ENCODE results near the gene CEP57L1. TPM values are rescaled to one million over a fixed set of nuclear protein-coding genes. Genes with fewer than 3 reads are reported as not detected.

CEP57L1 gene
- total RNA-seq, 1 experiment from 2014 or later, result 8.4 TPM

DNA sequence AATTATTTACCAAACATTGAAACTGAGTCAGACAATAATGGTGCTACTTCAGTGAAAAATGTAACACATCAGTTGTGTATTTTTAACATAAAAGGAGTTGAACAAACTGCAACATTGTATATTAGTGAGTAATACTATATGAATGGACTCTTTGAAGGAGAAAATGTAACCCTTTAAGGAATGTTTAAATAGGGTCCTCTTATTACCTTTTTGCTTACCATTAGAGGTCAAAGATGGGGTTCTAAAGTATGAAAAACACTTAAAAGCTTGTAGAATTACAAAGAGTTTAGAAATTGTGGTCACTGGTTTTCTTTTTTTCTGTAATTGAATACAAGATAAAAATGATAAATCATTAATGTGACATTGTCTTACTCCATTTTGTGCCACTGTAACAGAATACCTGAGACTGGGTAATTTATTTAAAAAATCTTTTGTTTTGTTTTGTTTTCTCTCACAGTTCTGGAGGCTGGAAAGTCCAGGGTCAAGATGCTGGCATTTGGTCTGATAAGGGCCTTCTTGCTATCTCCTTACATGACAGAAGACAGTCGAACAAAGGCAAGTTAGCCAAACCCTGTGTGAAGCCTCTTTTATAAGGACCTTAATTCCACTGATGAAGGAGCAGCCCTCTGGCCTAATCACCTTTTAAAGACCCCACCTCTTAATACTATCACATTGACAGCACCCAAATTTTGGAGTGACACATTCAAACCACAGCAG is 43.8 kb upstream of the CEP57L1 start:
- no peak overlapping the region for H3K23ac ChIP-seq (ENCODE audit: insufficient read length, low read depth, low read length)
- H3K9ac ChIP-seq (ENCODE audit: extremely low read depth, insufficient read length, low read length), result no peak overlapping the region
- H3K23me2 ChIP-seq (ENCODE audit: insufficient read length, low read depth, low read length, poor library complexity, severe bottlenecking), result no peaks in the 10 kb centered on the region
- no peak overlapping the region for H3K18ac ChIP-seq (ENCODE audit: insufficient read length, low read depth, low read length)
- no CpG with 5 or more reads among the region's 1 CpG for WGBS (ENCODE audit: extremely low coverage, insufficient read length, low lambda C conversion rate)
- Mint-ChIP-seq H3K4me1 (peaks cover 18 to 26% of the 10 kb centered on the region in 2 experiments), H3K9me3 (peaks cover 11 to 13% of the 10 kb centered on the region in 2 experiments), H3K4me3 (no peak overlapping the region), H3K27me3 (ENCODE audit: low read depth) (no peaks in the 10 kb centered on the region), H3K36me3 (ENCODE audit: insufficient read depth in 1 of 3, low read depth in 3 of 3) (peaks cover 1 to 12% (median 8%) of the 10 kb centered on the region in 3 experiments; a peak in 5 of 7 replicates), H3K27ac (no peak overlapping the region)
- no peaks in the 10 kb centered on the region for H3K79me1 ChIP-seq (ENCODE audit: insufficient read depth, low read depth, low read length, poor library complexity, severe bottlenecking)
- H2BK20ac ChIP-seq (ENCODE audit: low read depth, low read length, poor library complexity, severe bottlenecking), result no peak overlapping the region
- no peak overlapping the region for H2AK5ac ChIP-seq (ENCODE audit: insufficient read length, low read length)
- no peak overlapping the region for H3K56ac ChIP-seq (ENCODE audit: insufficient read length, low read depth, low read length)
- no peak overlapping the region for H2BK5ac ChIP-seq (ENCODE audit: insufficient read length, low read length)
- H3K4me2 ChIP-seq (ENCODE audit: insufficient read depth, insufficient read length, low read length), result no peak overlapping the region
- H2BK15ac ChIP-seq (ENCODE audit: low read depth, low read length), result no peak overlapping the region
- H3K14ac ChIP-seq (ENCODE audit: insufficient read depth, low read length), result no peak overlapping the region
- H3T11ph ChIP-seq (ENCODE audit: low read length), result no peak overlapping the region
- H4K20me1 ChIP-seq (ENCODE audit: control insufficient read depth, insufficient read depth, insufficient read length), result no peaks in the 10 kb centered on the region
- H3K4ac ChIP-seq (ENCODE audit: low read depth, low read length), result no peak overlapping the region
- H2BK12ac ChIP-seq (ENCODE audit: insufficient read length, low read depth, low read length), result no peak overlapping the region
- no peak overlapping the region for H2AFZ ChIP-seq (ENCODE audit: low read length)
- no peaks in the 10 kb centered on the region; the same call in 1 of the 2 replicates for H3K4me1 ChIP-seq (ENCODE audit: insufficient read depth, low read length)
- no peak overlapping the region for H4K8ac ChIP-seq (replicated peaks; ENCODE audit: insufficient read length, low read depth, low read length)
- TF ChIP-seq, protein P1, sequence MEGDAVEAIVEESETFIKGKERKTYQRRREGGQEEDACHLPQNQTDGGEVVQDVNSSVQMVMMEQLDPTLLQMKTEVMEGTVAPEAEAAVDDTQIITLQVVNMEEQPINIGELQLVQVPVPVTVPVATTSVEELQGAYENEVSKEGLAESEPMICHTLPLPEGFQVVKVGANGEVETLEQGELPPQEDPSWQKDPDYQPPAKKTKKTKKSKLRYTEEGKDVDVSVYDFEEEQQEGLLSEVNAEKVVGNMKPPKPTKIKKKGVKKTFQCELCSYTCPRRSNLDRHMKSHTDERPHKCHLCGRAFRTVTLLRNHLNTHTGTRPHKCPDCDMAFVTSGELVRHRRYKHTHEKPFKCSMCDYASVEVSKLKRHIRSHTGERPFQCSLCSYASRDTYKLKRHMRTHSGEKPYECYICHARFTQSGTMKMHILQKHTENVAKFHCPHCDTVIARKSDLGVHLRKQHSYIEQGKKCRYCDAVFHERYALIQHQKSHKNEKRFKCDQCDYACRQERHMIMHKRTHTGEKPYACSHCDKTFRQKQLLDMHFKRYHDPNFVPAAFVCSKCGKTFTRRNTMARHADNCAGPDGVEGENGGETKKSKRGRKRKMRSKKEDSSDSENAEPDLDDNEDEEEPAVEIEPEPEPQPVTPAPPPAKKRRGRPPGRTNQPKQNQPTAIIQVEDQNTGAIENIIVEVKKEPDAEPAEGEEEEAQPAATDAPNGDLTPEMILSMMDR (conservative IDR thresholded peaks at IDR 0.05), result no peak
- H3K9me3 ChIP-seq (ENCODE audit: control insufficient read depth, low read depth, low read length), result no peaks in the 10 kb centered on the region
- no peak overlapping the region for H4K91ac ChIP-seq (ENCODE audit: insufficient read length, low read depth, low read length)
- no peak overlapping the region for H2BK120ac ChIP-seq (ENCODE audit: low read depth, low read length, poor library complexity, severe bottlenecking)
- DNase-seq, result no peak
- no peak overlapping the region for H4K5ac ChIP-seq (ENCODE audit: insufficient read length, low read depth, low read length)
- no peaks in the 10 kb centered on the region for H3K79me2 ChIP-seq (ENCODE audit: insufficient read depth, low read length)
- no peaks in the 10 kb centered on the region for H3K27me3 ChIP-seq (ENCODE audit: insufficient read depth, low read length)
- no peak overlapping the region for H3K27ac ChIP-seq (ENCODE audit: insufficient read length, low read depth, low read length)
